ENCODE measurements around the gene ITIH5.

- TF ChIP-seq CTCF (IDR thresholded peaks at IDR 0.05) (no peak), POLR2AphosphoS5 (IDR thresholded peaks at IDR 0.05) (no peak), POLR2A (IDR thresholded peaks at IDR 0.05; ENCODE audit: low read depth) (no peak)
Observed at GRCh38 chr10:7577579-7577978, 89.2 kb downstream of the ITIH5 start.
